Cardiac fibroblast (primary cell): ENCODE results near the gene DOP1B.
A peak's percentile ranks its signal among the peaks of the same experiment; 100 is the strongest.

Source experiments
- DNase-seq, 2 donors: peaks; one replicate each; pipeline versions ENCODE4 v3.0.0 to v3.0.0-alpha.2; 2010; ENCODE audit warnings: low read depth in 2 of 2
- H3K4me3 ChIP-seq, 2 donors: replicated peaks in 1 of 2; 1 replicate in 1 of 2; 2 replicates in 1 of 2; pipeline ENCODE4 v1.5.1; 2011; ENCODE audit warnings: low read depth in 2 of 2, low read length in 2 of 2, mild to moderate bottlenecking in 2 of 2, moderate library complexity in 1 of 2
- TF ChIP-seq, protein P1 (sequence below): IDR thresholded peaks from one replicate; pipeline ENCODE4 v1.5.1; 2011; ENCODE audit warnings: low read depth, mild to moderate bottlenecking, low read length, inconsistent platforms

DOP1B gene, protein sequence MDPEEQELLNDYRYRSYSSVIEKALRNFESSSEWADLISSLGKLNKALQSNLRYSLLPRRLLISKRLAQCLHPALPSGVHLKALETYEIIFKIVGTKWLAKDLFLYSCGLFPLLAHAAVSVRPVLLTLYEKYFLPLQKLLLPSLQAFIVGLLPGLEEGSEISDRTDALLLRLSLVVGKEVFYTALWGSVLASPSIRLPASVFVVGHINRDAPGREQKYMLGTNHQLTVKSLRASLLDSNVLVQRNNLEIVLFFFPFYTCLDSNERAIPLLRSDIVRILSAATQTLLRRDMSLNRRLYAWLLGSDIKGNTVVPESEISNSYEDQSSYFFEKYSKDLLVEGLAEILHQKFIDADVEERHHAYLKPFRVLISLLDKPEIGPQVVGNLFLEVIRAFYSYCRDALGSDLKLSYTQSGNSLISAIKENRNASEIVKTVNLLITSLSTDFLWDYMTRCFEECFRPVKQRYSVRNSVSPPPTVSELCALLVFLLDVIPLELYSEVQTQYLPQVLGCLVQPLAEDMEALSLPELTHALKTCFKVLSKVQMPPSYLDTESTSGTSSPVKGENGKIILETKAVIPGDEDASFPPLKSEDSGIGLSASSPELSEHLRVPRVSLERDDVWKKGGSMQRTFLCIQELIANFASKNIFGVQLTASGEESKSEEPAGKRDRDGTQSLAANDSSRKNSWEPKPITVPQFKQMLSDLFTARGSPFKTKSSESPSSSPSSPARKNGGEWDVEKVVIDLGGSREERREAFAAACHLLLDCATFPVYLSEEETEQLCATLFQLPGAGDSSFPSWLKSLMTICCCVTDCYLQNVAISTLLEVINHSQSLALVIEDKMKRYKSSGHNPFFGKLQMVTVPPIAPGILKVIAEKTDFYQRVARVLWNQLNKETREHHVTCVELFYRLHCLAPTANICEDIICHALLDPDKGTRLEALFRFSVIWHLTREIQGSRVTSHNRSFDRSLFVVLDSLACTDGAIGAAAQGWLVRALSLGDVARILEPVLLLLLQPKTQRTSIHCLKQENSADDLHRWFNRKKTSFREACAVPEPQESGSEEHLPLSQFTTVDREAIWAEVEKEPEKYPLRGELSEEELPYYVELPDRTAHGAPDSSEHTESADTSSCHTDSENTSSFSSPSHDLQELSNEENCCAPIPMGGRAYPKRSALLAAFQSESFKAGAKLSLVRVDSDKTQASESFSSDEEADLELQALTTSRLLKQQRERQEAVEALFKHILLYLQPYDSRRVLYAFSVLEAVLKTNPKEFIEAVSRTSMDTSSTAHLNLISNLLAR (N-terminal part only)

DNA sequence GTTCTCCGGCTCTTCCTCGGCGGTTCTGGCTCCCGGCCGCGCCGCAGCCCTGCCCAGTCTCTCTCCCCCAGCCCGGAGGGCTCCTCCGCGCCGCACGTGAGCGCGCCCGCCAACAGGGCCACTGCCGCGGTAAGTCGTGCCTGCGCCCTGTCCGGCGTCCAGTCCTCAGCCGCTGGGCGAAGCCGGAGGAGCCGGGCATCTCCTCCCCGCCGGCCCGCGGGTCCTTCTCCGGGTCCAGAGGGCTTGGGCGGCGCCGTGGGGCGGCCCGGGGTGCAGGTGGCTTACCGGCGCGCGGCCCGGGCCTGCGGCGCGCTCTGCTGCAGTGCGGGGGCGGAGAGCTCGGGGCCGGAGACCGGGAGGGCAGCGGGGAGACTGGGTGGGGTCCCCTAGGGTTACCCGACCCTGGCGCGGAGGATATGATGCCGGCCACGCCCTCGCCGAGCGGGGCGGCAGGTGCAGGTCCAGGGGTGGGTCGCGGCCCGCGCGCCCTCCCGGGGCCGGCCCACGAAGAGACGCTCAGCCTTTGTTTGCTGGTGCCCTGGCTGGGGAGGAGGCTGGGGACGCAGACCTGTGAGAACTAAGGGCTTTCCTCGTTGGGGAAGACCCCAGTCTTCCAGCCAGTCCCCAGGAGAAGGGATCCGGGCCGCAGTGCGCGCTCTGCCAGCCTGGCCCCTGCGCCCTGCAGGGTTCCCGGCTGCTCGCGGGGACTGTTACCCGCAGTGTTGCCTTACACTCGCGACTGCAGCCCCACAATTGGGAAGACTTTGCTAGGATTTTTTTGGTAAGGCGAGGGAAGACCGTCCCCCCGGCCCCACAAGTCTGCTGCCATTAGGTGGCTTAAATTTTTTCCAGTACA, at the start of gene DOP1B:
Gene DOP1B (plus strand): TSS at position 10 of the 856 bp plus-strand sequence. CDS start 7,910 bp downstream, outside the sequence.
- DNase-seq, result no peak

DNA sequence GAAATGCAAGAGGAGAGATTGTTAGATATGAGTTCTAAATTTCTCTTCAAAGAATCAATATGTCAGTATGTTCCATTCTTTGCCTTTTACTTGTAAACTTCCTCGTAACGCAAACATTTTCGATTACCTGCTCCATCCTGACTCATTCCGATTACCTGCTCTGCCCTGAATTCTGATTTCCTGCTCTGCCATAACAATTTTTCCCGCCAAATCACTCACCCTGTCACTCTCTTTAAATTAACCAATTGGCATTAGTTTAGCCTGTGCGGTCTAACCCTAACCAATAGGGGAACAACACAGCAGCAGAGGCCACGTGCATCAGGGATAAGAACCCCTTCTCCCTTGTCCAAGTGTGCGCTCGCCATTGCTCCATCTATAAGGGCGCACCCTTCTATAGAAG, 46.8 kb upstream of the DOP1B start:
- H3K4me3 ChIP-seq, result no peak overlapping the region
- TF ChIP-seq, protein P1, sequence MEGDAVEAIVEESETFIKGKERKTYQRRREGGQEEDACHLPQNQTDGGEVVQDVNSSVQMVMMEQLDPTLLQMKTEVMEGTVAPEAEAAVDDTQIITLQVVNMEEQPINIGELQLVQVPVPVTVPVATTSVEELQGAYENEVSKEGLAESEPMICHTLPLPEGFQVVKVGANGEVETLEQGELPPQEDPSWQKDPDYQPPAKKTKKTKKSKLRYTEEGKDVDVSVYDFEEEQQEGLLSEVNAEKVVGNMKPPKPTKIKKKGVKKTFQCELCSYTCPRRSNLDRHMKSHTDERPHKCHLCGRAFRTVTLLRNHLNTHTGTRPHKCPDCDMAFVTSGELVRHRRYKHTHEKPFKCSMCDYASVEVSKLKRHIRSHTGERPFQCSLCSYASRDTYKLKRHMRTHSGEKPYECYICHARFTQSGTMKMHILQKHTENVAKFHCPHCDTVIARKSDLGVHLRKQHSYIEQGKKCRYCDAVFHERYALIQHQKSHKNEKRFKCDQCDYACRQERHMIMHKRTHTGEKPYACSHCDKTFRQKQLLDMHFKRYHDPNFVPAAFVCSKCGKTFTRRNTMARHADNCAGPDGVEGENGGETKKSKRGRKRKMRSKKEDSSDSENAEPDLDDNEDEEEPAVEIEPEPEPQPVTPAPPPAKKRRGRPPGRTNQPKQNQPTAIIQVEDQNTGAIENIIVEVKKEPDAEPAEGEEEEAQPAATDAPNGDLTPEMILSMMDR, result no peak
- no peak for DNase-seq

More for the DNA sequence above, at the start of gene DOP1B:
- peak within 1 kb of the TSS; percentile 74 to 77 for H3K4me3 ChIP-seq
- TF ChIP-seq, protein P1, result no peak

DNA sequence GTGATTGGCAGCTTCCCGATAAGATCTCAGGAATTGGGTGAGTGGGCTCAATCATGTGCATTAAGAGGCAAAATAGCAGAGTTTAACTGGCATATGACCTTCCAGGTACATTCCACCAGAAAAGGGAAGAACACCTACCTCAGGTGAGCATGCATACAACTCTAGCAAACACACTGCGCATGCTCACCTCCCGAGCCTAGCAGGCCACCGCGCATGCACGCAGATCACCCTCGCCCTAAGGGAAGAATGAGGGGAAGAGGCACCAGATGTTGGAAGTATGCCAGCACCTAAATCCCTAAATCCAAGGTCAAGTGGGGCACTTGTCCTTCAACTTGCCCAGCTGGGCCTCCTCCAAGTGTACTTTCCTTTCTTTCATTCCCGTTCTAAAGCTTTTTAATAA, 45.4 kb upstream of the DOP1B start:
- H3K4me3 ChIP-seq, result no peak overlapping the region
- DNase-seq, result no peak
- TF ChIP-seq, protein P1, result no peak

DNA sequence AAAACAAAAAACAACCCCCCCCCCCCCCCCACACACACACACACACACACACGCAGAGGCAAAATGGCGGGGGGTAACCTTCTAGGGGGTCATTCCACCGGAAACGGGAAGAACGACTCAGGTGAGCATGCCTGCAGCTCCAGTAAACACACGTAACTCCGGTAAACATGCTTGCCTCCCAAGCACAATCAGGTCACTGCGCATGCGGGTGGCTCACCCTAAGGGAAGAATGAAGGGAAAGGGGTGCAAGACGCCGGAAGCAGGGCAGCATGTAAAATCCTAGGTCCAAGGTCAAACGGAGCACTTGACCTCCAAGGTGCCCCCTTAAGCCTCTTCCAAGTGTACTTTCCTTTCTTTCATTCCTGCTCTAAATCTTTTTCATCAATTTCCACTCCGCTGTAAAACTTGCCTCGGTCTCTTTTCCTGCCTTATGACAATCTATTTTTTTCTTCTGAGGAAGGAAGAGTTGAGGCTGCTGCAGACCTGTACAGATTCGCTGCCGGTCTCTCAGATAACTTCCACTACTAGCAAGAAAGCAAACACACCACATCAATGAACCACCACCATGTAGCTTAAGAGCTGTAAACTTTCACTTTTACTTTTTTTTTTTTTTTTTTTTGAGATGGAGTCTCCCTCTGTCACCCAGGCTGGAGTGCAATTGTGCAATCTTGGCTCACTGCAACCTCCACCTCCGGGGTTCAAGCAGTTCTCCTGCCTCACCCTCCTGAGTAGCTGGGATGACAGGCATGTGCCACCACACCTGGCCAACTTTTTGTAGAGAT, 42.8 kb upstream of the DOP1B start:
- no peak overlapping the region for H3K4me3 ChIP-seq
- TF ChIP-seq, protein P1, result no peak
- no peak for DNase-seq

DNA sequence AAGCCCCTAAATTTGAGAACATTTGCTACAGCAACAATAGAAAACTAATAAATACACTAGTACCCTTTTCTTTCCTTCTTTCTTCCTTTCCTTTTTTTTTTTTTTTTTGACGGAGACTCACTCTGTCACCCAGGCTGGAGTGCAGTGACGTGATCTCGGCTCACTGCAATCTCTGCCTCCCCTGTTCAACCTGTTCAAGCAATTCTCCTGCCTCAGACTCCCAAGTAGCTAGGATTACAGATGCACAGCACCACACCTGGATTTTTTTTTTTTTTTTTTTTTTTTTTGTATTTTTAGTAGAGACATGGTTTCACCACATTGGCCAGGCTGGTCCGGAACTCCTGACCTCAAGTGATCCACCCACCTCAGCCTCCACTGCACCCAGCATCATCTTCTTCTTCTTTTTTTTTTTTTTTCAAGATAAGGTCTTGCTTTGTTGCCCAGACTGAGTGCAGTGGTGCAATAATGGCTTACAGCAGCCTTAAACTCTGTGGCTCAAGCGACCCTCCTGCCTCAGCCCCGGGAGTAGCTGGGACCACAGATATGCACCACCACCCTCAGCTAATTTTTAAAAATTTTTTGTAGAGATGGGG, 41.4 kb upstream of the DOP1B start:
- TF ChIP-seq, protein P1, result no peak
- no peak for DNase-seq
- H3K4me3 ChIP-seq, result no peak overlapping the region
